Suprapubic skin (tissue), 4 donors: ENCODE data around the gene CLEC16A.

Source experiments
- CTCF ChIP-seq, 2 donors: fragments of 200-600 bp in 1 of 2; fragments of 450-650 bp in 1 of 2; sonication (generic) in 1 of 2; IDR thresholded peaks; one replicate each; pipeline ENCODE4 v1.5.1; 2016 to 2019; ENCODE audit warnings: antibody characterized with exemption in 2 of 2, mild to moderate bottlenecking in 1 of 2, moderate library complexity in 1 of 2
- EP300 ChIP-seq: sonication (generic); formaldehyde crosslinking; IDR thresholded peaks from one replicate; pipeline ENCODE4 v1.6.1; 2017; ENCODE audit warnings: antibody characterized with exemption
- POLR2A ChIP-seq, 2 donors: fragments of 450-650 bp; IDR thresholded peaks; one replicate each; pipeline ENCODE4 v1.6.1; 2017; ENCODE audit warnings: antibody characterized with exemption in 2 of 2, mild to moderate bottlenecking in 2 of 2, moderate library complexity in 2 of 2
- POLR2AphosphoS5 ChIP-seq, 3 donors: sonication (generic); formaldehyde crosslinking; IDR thresholded peaks; one replicate each; pipeline ENCODE4 v1.6.1; 2017; ENCODE audit warnings: antibody characterized with exemption in 3 of 3

- TF ChIP-seq EP300 (no peak), POLR2AphosphoS5 (IDR thresholded peaks at IDR 0.05) (no peak), CTCF (IDR thresholded peaks at IDR 0.05) (no peak), POLR2A (IDR thresholded peaks at IDR 0.05) (no peak)
Observed at GRCh38 chr16:11219178-11219577, 274.8 kb downstream of the CLEC16A start.
